Osteocyte (in vitro differentiated cells): Measurements from ENCODE around the gene TNFSF11. TPM values are rescaled to one million over a fixed set of nuclear protein-coding genes. Genes with fewer than 3 reads are reported as not detected.

Source experiments
- DNase-seq: peaks from one replicate; pipeline ENCODE4 v3.0.0; 2021; ENCODE audit warnings: mixed read lengths; ENCODE audit not compliant: unreplicated experiment; ENCODE audit errors: extremely low spot score
- H3K27ac Mint-ChIP-seq: one replicate; pipeline ENCODE4 v1.8.0; 2021; ENCODE audit warnings: mild to moderate bottlenecking, mixed read lengths; ENCODE audit not compliant: unreplicated experiment
- H3K27me3 Mint-ChIP-seq: one replicate; pipeline ENCODE4 v1.8.0; 2021; ENCODE audit warnings: mixed read lengths; ENCODE audit not compliant: unreplicated experiment
- H3K36me3 Mint-ChIP-seq: one replicate; pipeline ENCODE4 v1.8.0; 2021; ENCODE audit warnings: mixed read lengths; ENCODE audit not compliant: unreplicated experiment
- H3K4me1 Mint-ChIP-seq: one replicate; pipeline ENCODE4 v1.8.0; 2021; ENCODE audit warnings: mixed read lengths; ENCODE audit not compliant: unreplicated experiment
- H3K4me3 Mint-ChIP-seq: one replicate; pipeline ENCODE4 v1.8.0; 2021; ENCODE audit warnings: mild to moderate bottlenecking, moderate library complexity, mixed read lengths; ENCODE audit not compliant: unreplicated experiment
- H3K9me3 Mint-ChIP-seq: one replicate; pipeline ENCODE4 v1.8.0; 2021; ENCODE audit warnings: mixed read lengths; ENCODE audit not compliant: unreplicated experiment
- CTCF ChIP-seq: fragments of 200-600 bp; sonication (generic); IDR thresholded peaks from 2 replicates; pipeline ENCODE4 v1.5.0; 2021; ENCODE audit warnings: antibody characterized with exemption, mild to moderate bottlenecking, moderate library complexity
- total RNA-seq: library from RNA; stranded (reverse); gene quantifications from 2 replicates; pipeline ENCODE4 v1.2.1, GENCODE V29; 2021

The TNFSF11 gene
- total RNA-seq, 1 donor from 2014 or later = not detected

- H3K4me3 Mint-ChIP-seq = no peak overlapping the region
- TF ChIP-seq CTCF = no peak
- H3K4me1 Mint-ChIP-seq = no peaks in the 10 kb centered on the region
- no peaks in the 10 kb centered on the region for H3K36me3 Mint-ChIP-seq
- H3K27me3 Mint-ChIP-seq = peaks cover 35% of the 10 kb centered on the region
- DNase-seq = no peak
- peaks cover 11% of the 10 kb centered on the region for H3K9me3 Mint-ChIP-seq
- H3K27ac Mint-ChIP-seq = no peak overlapping the region
Observed at GRCh38 chr13:42645717-42646116, 71.8 kb downstream of the TNFSF11 start.

GRCh38 chr13:42649141-42649540 lies 75.2 kb downstream of the TNFSF11 start:
- H3K27ac Mint-ChIP-seq = no peak overlapping the region
- no peaks in the 10 kb centered on the region for H3K36me3 Mint-ChIP-seq
- H3K4me3 Mint-ChIP-seq = no peak overlapping the region
- no peak for DNase-seq
- no peaks in the 10 kb centered on the region for H3K9me3 Mint-ChIP-seq
- no peak for TF ChIP-seq CTCF
- no peaks in the 10 kb centered on the region for H3K4me1 Mint-ChIP-seq
- peaks cover 57% of the 10 kb centered on the region for H3K27me3 Mint-ChIP-seq

- TF ChIP-seq CTCF = no peak
- Mint-ChIP-seq H3K36me3 (no peaks in the 10 kb centered on the region), H3K4me3 (no peak overlapping the region), H3K4me1 (no peaks in the 10 kb centered on the region), H3K27ac (no peak overlapping the region), H3K27me3 (peaks cover 61% of the 10 kb centered on the region), H3K9me3 (no peaks in the 10 kb centered on the region)
- DNase-seq = no peak
Observed at GRCh38 chr13:42649831-42650230, 75.9 kb downstream of the TNFSF11 start.

- H3K9me3 Mint-ChIP-seq = no peaks in the 10 kb centered on the region
- H3K27ac Mint-ChIP-seq = no peak overlapping the region
- no peak for DNase-seq
- peaks cover 64% of the 10 kb centered on the region for H3K27me3 Mint-ChIP-seq
- TF ChIP-seq CTCF = no peak
- H3K36me3 Mint-ChIP-seq = no peaks in the 10 kb centered on the region
- H3K4me1 Mint-ChIP-seq = no peaks in the 10 kb centered on the region
- no peak overlapping the region for H3K4me3 Mint-ChIP-seq
Observed at GRCh38 chr13:42650506-42650905, 76.6 kb downstream of the TNFSF11 start.

- H3K9me3 Mint-ChIP-seq = no peaks in the 10 kb centered on the region
- no peak overlapping the region for H3K4me3 Mint-ChIP-seq
- H3K4me1 Mint-ChIP-seq = no peaks in the 10 kb centered on the region
- H3K27ac Mint-ChIP-seq = no peak overlapping the region
- H3K27me3 Mint-ChIP-seq = peaks cover 76% of the 10 kb centered on the region
- no peak for DNase-seq
- no peak for TF ChIP-seq CTCF
- H3K36me3 Mint-ChIP-seq = no peaks in the 10 kb centered on the region
Observed at GRCh38 chr13:42651936-42652641, 78.1 kb downstream of the TNFSF11 start.
